Heart right ventricle (tissue), 16 donors: ENCODE data around the gene SS18L1. TPM values are rescaled to one million over a fixed set of nuclear protein-coding genes. Genes with fewer than 3 reads are reported as not detected.

Source experiments
- ATAC-seq, 8 donors: fragments of 200-7000 bp; cut with Tn5 transposase; one replicate each; pipeline ENCODE4 v1.9.1; 2020; ENCODE audit warnings: mild to moderate bottlenecking in 8 of 8, moderate library complexity in 8 of 8, moderate number of reproducible peaks in 1 of 8
- DNase-seq, 2 donors: peaks; one replicate each; pipeline ENCODE4 v3.0.0-alpha.2; 2020
- H3K27ac ChIP-seq, 10 donors: fragments of 200-600 bp; sonication (generic) in 2 of 10; one replicate each; pipeline versions ENCODE4 v1.5.0 to v1.8.0; 2020 to 2022; ENCODE audit warnings: mild to moderate bottlenecking in 3 of 10
- H3K27me3 ChIP-seq, 7 donors: fragments of 200-600 bp; one replicate each; pipeline ENCODE4 v1.8.0; 2021 to 2022; ENCODE audit warnings: mild to moderate bottlenecking in 2 of 7
- H3K36me3 ChIP-seq, 9 donors: fragments of 200-600 bp; sonication (generic) in 1 of 9; one replicate each; pipeline versions ENCODE4 v1.5.0 to v1.8.0; 2020 to 2022; ENCODE audit warnings: mild to moderate bottlenecking in 2 of 9
- H3K4me1 ChIP-seq, 9 donors: fragments of 200-600 bp; sonication (generic) in 1 of 9; one replicate each; pipeline versions ENCODE4 v1.5.0 to v1.8.0; 2020 to 2022; ENCODE audit warnings: mild to moderate bottlenecking in 4 of 9
- H3K4me3 ChIP-seq, 10 donors: fragments of 200-600 bp; sonication (generic) in 2 of 10; one replicate each; pipeline versions ENCODE4 v1.5.0 to v1.8.0; 2020 to 2022; ENCODE audit warnings: mild to moderate bottlenecking in 7 of 10, moderate library complexity in 2 of 10
- H3K9me3 ChIP-seq, 11 donors: fragments of 200-600 bp in 10 of 11; sonication (generic) in 2 of 11; one replicate each; pipeline versions ENCODE4 v1.5.0 to v1.8.0; 2013 to 2022; ENCODE audit warnings: mild to moderate bottlenecking in 2 of 11, control low read depth in 1 of 11, moderate library complexity in 1 of 11
- WGBS, 2 donors: extraction: QIAGEN DNeasy Blood & Tissue Kit; methylation state at CpG; one replicate each; pipeline ENCODE4 v1.1.7; 2013; ENCODE audit warnings: inconsistent platforms in 1 of 2; 5-methylcytosine and 5-hydroxymethylcytosine counted together
- intact Hi-C, 10 donors: fragments of 100-400 bp; cut with DNase I; formaldehyde crosslinking; loops; one replicate each; pipeline versions ENCODE4 v1.11.1 to v1.14.2; 2022
- polyA plus RNA-seq, 2 donors: library from polyadenylated mRNA; stranded (reverse); fragments of 200-250 nt; gene quantifications; one replicate each; pipeline ENCODE4 v1.2.3, GENCODE V29; 2013
- total RNA-seq, 10 donors: library from RNA; stranded (reverse); fragmentation: NEBNext Ultra II Directional in 3 of 10; extraction: Animal tissue kit (Norgen Biotek cat#: 25700) in 3 of 10; gene quantifications; one replicate each; pipeline versions ENCODE4 v1.2.1 to v1.2.4, GENCODE V29; 2021 to 2023
- TF ChIP-seq, protein P1 (sequence below), 9 donors: fragments of 200-600 bp; sonication (generic) in 2 of 9; IDR thresholded peaks; one replicate each; pipeline versions ENCODE4 v1.5.0 to v1.8.0; 2021 to 2022; ENCODE audit warnings: antibody characterized with exemption in 9 of 9, mild to moderate bottlenecking in 5 of 9, moderate library complexity in 1 of 9
- donor health status: Arrhythmogenic right ventricular cardiomyopathy.
- donor health status: ischemic (EF 13 %, LVEDD 7.1; RV severe dilation, severe dysfunction).
- donor health status: healthy with polysubstance abuse.
- donor health status: DM: no; HTN: yes; CAD: no.
- donor health status: DM: no; HTN: no; CAD: no.
- donor health status: ischemic (EF 25% LVEDD 6.9; RV normal size, moderate dysfunction).
- donor health status: ischemic (EF 25% LVEDD 5.7; RV mildly dilated, moderate dysfunction).
- donor health status: healthy.
- donor health status: DM: yes; HTN: yes; CAD: no.
- donor health status: Ischemic cardiomyopathy.
- donor health status: ischemic (EF 35%, LVEDD 5.7; RV mildly dilated, moderate dysfunction).
- donor health status: nonischemic (EF 11% LVEDD 7.7; RV severe dilation, severe dysfunction).
- donor health status: DM: yes; HTN: yes; CAD: no.
- donor health status: PGD.
- donor health status: ischemic (EF 29% LVEDD 5.4; RV normal size, mild dysfunction).
- donor health status: nonischemic (EF 23%, LVEDD 6.1; RV moderate dilation, normal function).

Gene SS18L1
- total and polyA plus RNA-seq, 12 donors: 5.2 to 22.3 (median 7.4) TPM

DNA sequence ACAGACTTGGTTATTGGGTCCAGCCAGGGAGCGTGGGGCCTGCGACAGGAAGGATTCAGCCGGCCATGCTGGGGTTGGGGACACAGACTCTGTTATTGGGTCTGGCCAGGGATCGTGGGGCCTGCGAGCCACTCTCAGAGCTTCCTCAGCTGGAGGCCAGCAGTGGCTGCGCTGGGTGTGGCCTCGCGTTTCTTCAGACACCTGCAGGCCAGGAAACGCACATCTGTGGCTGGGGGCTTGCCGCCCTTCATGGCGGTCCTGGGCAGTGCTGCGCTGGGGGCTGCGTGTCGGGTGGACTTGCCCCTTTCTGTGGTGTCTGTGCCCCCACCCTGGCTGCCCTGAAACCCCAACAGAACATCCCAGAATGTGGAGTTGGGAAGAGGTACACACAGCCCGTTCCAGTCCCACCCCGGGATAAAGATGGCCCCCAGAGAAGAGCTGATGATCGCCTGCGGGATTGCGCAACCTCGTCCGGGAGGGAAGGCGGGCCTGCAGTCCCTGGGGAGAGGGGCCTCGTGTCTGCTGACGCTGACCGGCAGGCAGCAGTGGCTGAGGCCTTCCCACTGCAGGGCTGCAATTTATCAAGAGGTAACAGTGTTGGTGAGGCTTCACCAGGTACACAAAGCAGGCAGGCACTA, 22.3 kb downstream of the SS18L1 start:
- peak in 1 of 8 donors; percentile 28 for ATAC-seq
- Histone ChIP-seq H3K27ac (no peak overlapping the region), H3K36me3 (peaks cover 0 to 95% (median 30%) of the 10 kb centered on the region in 9 donors), H3K4me1 (peaks cover 0 to 4% (median 0%) of the 10 kb centered on the region in 9 donors), H3K9me3 (no peaks in the 10 kb centered on the region), H3K27me3 (no peaks in the 10 kb centered on the region), H3K4me3 (no peak overlapping the region)
- intact Hi-C loops: no loop called here
- TF ChIP-seq, protein P1, sequence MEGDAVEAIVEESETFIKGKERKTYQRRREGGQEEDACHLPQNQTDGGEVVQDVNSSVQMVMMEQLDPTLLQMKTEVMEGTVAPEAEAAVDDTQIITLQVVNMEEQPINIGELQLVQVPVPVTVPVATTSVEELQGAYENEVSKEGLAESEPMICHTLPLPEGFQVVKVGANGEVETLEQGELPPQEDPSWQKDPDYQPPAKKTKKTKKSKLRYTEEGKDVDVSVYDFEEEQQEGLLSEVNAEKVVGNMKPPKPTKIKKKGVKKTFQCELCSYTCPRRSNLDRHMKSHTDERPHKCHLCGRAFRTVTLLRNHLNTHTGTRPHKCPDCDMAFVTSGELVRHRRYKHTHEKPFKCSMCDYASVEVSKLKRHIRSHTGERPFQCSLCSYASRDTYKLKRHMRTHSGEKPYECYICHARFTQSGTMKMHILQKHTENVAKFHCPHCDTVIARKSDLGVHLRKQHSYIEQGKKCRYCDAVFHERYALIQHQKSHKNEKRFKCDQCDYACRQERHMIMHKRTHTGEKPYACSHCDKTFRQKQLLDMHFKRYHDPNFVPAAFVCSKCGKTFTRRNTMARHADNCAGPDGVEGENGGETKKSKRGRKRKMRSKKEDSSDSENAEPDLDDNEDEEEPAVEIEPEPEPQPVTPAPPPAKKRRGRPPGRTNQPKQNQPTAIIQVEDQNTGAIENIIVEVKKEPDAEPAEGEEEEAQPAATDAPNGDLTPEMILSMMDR (IDR thresholded peaks at IDR 0.05): no peak
- peak in 1 of 2 donors; percentile 57 for DNase-seq
- whole genome bisulfite sequencing, 2 donors: 77 to 84% methylated on average over 25 of the region's 25 CpGs

- Histone ChIP-seq H3K36me3 (peaks cover 0 to 84% (median 18%) of the 10 kb centered on the region in 9 donors), H3K4me1 (peaks cover 0 to 16% (median 0%) of the 10 kb centered on the region in 9 donors), H3K27ac (no peak overlapping the region), H3K9me3 (no peaks in the 10 kb centered on the region), H3K27me3 (no peaks in the 10 kb centered on the region), H3K4me3 (no peak overlapping the region)
- intact Hi-C loops: no loop called here
- ATAC-seq: peak in 1 of 8 donors; percentile 21
- 73% methylated on average over 6 of the region's 6 CpGs for WGBS, 2 donors
- DNase-seq: no peak
- TF ChIP-seq, protein P1 (IDR thresholded peaks at IDR 0.05): no peak
These were observed 23.9 kb downstream of the SS18L1 start for GRCh38 chr20:62167474-62167873.

DNA sequence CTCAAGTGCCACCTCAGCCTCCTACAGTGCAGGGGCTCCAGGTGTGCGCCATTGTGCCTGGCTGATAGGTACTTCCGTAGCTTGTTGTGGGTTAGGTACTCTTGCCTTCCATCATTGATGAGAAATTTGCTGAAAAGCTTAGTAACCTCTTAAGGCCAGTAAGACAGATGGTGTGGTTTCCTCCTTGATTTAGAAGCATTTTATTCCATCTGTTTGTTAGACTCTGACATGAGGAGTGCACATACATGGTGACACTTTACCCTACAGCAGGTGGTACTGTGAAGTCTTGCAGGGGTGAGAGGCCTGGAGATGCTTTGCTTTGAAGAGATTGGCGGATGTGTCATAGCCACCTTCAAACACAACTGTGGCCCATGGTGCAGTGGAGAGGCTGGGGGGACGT, 24.5 kb downstream of the SS18L1 start:
- Histone ChIP-seq H3K27ac (no peak overlapping the region), H3K4me3 (no peak overlapping the region), H3K27me3 (no peaks in the 10 kb centered on the region), H3K9me3 (no peaks in the 10 kb centered on the region), H3K4me1 (peaks cover 0 to 16% (median 0%) of the 10 kb centered on the region in 9 donors), H3K36me3 (peaks cover 0 to 84% (median 18%) of the 10 kb centered on the region in 9 donors)
- WGBS, 2 donors: 88 to 94% methylated on average over 4 of the region's 4 CpGs
- intact Hi-C loops: no loop called here
- no peak for ATAC-seq
- TF ChIP-seq, protein P1 (IDR thresholded peaks at IDR 0.05): no peak
- no peak for DNase-seq

- peaks cover 0 to 16% (median 0%) of the 10 kb centered on the region in 9 donors for H3K4me1 ChIP-seq
- H3K9me3 ChIP-seq: no peaks in the 10 kb centered on the region
- ATAC-seq (peak in 1 of 8 donors; percentile 20), DNase-seq (no peak)
- no peak overlapping the region for H3K27ac ChIP-seq
- H3K36me3 ChIP-seq: peaks cover 0 to 84% (median 17%) of the 10 kb centered on the region in 9 donors
- H3K4me3 ChIP-seq: no peak overlapping the region
- H3K27me3 ChIP-seq: no peaks in the 10 kb centered on the region
- 96% methylated on average over 23 of the region's 23 CpGs for WGBS, 2 donors
- intact Hi-C loops: no loop called here
- TF ChIP-seq, protein P1 (IDR thresholded peaks at IDR 0.05): no peak
These were observed 25.4 kb downstream of the SS18L1 start for GRCh38 chr20:62168890-62169435.
